Mucosa of descending colon (tissue), 3 donors: Measurements from ENCODE around the gene AK4. TPM values are rescaled to one million over a fixed set of nuclear protein-coding genes. Genes with fewer than 3 reads are reported as not detected.

Source experiments
- ATAC-seq: fragments of 200-7000 bp; cut with Tn5 transposase; one replicate; pipeline ENCODE4 v1.9.1; 2020; ENCODE audit warnings: mild to moderate bottlenecking, moderate library complexity
- DNase-seq, 3 donors: peaks; one replicate each; pipeline ENCODE4 v3.0.0-alpha.2; 2020
- H3K36me3 ChIP-seq: fragments of 200-600 bp; one replicate; pipeline ENCODE4 v1.8.0; 2021; ENCODE audit warnings: low read depth, mild to moderate bottlenecking
- H3K4me1 ChIP-seq: fragments of 200-600 bp; one replicate; pipeline ENCODE4 v1.8.0; 2021; ENCODE audit warnings: low read depth, mild to moderate bottlenecking
- H3K4me3 ChIP-seq: fragments of 200-600 bp; one replicate; pipeline ENCODE4 v1.8.0; 2021; ENCODE audit warnings: mild to moderate bottlenecking
- H3K9me3 ChIP-seq: fragments of 200-600 bp; one replicate; pipeline ENCODE4 v1.8.0; 2021; ENCODE audit warnings: mild to moderate bottlenecking
- intact Hi-C, 2 donors: fragments of 100-400 bp; cut with DNase I in 1 of 2; cut with micrococcal nuclease in 1 of 2; formaldehyde crosslinking; loops; one replicate each; pipeline versions ENCODE4 v1.11.0 to v1.11.1; 2022; cut with DNase I, micrococcal nuclease
- total RNA-seq, 3 donors: library from RNA; stranded (reverse); fragmentation: NEBNext Ultra II Directional in 2 of 3; extraction: Animal tissue kit (Norgen Biotek cat#: 25700) in 2 of 3; gene quantifications; one replicate each; pipeline versions ENCODE4 v1.2.1 to v1.2.4, GENCODE V29; 2021 to 2023
- TF ChIP-seq, protein P1 (sequence below): fragments of 200-600 bp; IDR thresholded peaks from one replicate; pipeline ENCODE4 v1.8.0; 2022; ENCODE audit warnings: antibody characterized with exemption, mild to moderate bottlenecking
- donor health status: DM: no; HTN: no; CAD: no; lungs with moderate emphysema.
- donor health status: DM: no; HTN: no; CAD: no.
- donor health status: DM: no; HTN: yes; CAD: no.

The AK4 gene
- total RNA-seq, 3 donors from 2014 or later = 27.1 to 72.8 (median 47.9) TPM

DNA sequence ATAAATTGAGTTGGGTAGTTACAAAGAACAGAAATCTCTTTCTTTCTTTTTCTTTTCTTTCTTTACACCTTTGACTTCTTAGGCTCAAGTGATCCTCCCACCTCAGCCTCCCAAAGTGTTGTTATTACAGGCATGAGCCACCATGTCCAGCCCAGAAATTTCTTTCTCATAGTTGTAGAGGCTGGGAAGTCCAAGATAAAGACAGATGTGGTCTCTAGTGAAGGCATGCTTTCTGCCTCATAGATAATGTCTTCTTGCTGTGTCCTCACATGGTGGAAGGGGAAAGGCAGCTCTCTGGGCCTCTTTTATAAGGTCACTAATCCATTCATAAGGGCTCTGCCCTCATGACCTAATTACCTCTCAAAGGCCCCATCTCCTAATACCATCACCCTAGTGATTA, 97.3 kb downstream of the AK4 start:
- Histone ChIP-seq H3K9me3 (no peaks in the 10 kb centered on the region), H3K4me3 (no peak overlapping the region), H3K4me1 (no peaks in the 10 kb centered on the region), H3K36me3 (no peaks in the 10 kb centered on the region)
- intact Hi-C loops = loop anchor here in 1 of 2 donors (10.0 kb wide), 1 partner anchor 440 kb away; no protein-coding TSS in a partner anchor
- ATAC-seq (no peak), DNase-seq (no peak)
- TF ChIP-seq, protein P1, sequence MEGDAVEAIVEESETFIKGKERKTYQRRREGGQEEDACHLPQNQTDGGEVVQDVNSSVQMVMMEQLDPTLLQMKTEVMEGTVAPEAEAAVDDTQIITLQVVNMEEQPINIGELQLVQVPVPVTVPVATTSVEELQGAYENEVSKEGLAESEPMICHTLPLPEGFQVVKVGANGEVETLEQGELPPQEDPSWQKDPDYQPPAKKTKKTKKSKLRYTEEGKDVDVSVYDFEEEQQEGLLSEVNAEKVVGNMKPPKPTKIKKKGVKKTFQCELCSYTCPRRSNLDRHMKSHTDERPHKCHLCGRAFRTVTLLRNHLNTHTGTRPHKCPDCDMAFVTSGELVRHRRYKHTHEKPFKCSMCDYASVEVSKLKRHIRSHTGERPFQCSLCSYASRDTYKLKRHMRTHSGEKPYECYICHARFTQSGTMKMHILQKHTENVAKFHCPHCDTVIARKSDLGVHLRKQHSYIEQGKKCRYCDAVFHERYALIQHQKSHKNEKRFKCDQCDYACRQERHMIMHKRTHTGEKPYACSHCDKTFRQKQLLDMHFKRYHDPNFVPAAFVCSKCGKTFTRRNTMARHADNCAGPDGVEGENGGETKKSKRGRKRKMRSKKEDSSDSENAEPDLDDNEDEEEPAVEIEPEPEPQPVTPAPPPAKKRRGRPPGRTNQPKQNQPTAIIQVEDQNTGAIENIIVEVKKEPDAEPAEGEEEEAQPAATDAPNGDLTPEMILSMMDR = no peak

DNA sequence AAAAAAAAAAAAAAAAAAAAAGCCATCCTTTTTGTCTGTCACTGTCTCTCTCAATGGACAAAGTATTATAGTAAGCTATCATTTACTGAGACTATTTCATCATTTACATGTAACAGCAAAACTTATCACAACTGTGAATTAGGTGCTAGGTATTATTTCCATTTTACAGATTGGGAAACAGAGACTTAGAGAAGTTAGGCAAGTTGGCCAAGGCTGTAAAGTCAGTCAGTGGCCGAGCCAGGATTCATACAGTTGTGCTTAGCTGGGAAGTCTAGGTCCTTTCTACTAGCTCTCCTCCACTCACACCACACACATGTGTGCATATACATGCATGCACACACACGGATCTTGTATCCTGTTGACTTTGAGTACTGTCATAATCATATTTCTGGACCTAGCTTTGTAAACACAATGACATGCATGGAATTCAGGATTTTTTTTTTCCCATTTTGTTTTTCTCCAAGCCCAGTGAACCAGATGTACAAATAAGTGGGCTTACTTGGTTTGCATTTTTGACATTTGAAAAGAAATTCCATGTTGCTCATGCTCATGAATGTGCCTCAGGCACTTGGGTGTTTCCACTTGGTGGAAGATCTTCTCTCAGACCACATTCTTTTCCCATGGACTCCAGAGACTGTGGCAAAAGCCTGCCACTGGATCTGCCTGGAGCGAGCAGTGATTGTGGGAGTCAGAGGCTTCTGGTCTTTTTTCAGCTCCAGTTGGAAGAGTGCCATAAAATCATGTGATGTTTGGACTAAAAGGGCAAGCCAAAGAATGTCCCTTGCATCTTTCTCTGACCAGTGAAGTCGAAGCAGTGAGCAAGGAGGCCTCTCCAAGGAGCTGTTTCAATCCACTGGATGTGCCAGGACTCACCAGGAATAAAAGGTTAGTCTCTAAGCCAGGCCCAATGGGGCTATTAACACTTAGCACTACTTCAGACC, 99.7 kb downstream of the AK4 start:
- intact Hi-C loops = loop anchor here in 1 of 2 donors (10.0 kb wide), 1 partner anchor 437 kb away; no protein-coding TSS in a partner anchor

DNA sequence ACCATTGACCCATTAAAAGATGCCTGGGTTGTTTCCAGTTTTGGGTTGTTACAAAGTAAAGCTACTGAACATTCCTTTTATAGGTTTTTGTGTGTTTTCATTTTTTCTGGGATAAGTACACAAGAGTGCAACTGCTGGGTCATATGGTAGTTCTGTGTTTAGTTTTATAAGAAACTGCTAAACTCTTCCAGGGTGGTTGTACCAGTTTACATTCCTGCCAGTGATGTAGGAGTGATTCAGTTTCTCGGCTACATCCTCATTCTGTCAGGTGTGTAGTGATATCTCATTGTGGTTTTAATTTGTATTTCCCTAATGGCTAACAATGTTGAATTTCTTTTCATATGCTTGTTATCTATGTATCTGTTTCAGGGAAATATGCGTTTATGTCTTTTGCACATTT, 102.8 kb downstream of the AK4 start:
- ATAC-seq = no peak
- no peak overlapping the region for H3K4me3 ChIP-seq
- intact Hi-C loops = no loop called here

More for the DNA sequence above, 99.7 kb downstream of the AK4 start:
- Histone ChIP-seq H3K36me3 (no peaks in the 10 kb centered on the region), H3K9me3 (no peaks in the 10 kb centered on the region), H3K4me1 (no peaks in the 10 kb centered on the region), H3K4me3 (no peak overlapping the region)
- ATAC-seq (no peak), DNase-seq (no peak)
- TF ChIP-seq, protein P1 = no peak

DNA sequence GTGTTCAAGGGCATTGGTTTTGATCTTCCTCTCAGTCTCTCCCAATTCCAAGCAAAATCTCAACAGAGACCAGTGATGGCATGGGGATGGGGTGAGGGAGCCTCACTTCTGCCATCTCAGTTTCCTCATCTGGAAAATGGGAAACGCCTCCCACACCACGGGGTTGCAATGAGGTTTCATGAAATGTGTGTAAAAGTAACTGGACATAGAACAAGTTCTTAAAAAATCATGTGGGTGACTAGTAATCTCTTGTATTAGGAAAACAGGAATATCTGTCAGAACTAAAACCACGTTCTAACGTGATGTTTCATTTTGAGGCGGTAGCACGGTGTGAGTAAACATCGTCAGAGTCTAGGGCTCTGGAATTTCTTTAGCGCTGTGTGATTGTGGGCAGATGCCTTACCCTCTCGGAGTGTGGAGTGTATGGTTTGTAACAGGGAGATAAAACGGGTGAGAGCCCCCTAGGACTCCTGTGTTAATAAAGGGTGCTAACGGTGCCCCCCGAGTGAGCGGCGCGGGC, 105.9 kb downstream of the AK4 start:
- intact Hi-C loops = no loop called here
- TF ChIP-seq, protein P1 = no peak
- DNase-seq (no peak), ATAC-seq (peak; percentile 32)
- Histone ChIP-seq H3K9me3 (no peaks in the 10 kb centered on the region), H3K4me1 (peaks cover 5% of the 10 kb centered on the region), H3K4me3 (no peak overlapping the region), H3K36me3 (no peaks in the 10 kb centered on the region)

More for the DNA sequence above, 102.8 kb downstream of the AK4 start:
- H3K9me3 ChIP-seq = no peaks in the 10 kb centered on the region
- no peak for DNase-seq
- H3K4me1 ChIP-seq = peaks cover 5% of the 10 kb centered on the region
- TF ChIP-seq, protein P1 = no peak
- H3K36me3 ChIP-seq = no peaks in the 10 kb centered on the region

DNA sequence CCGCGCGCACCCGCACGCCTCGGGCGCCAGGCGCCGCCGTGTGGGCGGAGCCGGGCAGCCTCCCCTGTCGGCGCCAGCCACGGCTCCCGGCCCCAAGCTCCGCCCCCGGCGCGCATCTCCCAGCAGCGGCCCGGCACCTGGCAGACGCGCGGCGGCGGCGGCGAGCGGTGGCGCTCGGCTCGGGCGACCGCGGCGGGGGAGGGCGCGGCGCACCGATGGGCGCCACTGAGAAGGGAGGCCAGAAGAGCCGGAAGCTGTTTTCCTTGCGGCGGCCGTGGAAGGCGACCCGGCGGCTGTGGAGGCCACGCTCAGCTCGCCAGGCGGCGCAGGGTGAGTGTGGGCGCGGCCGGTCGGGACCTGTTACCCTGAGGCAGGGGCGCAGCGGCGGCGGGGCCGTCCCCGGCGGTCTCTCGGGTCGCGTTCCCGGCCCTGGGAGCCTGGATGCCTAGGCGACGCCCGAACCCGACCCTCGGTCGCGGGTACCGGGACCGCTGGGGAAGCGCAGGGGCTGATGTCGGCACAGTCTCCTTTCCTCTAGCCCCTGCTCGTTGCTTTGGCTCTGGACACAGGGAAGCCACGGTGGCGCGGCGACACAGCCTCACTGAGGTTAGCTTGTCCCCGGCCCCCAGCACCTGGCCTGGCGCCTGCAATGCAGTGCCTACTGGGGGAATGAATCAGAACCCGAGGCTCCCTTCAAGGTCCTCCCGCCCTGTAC, 106.5 kb downstream of the AK4 start:
- intact Hi-C loops = no loop called here

More for the DNA sequence above, 106.5 kb downstream of the AK4 start:
- DNase-seq (peak; percentile 85 to 90 (median 86)), ATAC-seq (peak; percentile 99)
- Histone ChIP-seq H3K9me3 (no peaks in the 10 kb centered on the region), H3K36me3 (no peaks in the 10 kb centered on the region), H3K4me3 (peak overlapping the region; percentile 26), H3K4me1 (peaks cover 5% of the 10 kb centered on the region)
- TF ChIP-seq, protein P1 = no peak
